SK-N-SH (cell line): Measurements from ENCODE around the gene TNFAIP2. TPM values are rescaled to one million over a fixed set of nuclear protein-coding genes. Genes with fewer than 3 reads are reported as not detected.

Experiments used
- CTCF ChIA-PET: fragments of 300-600, 350-600 bp; formaldehyde crosslinking; extraction: SDS; loops from one replicate; lab custom pipeline; 2021; lab: Yijun Ruan, JAX
- POLR2A ChIA-PET: fragments of 350-600 bp; sonication (Branson Sonifier 250); formaldehyde crosslinking; extraction: SDS; loops from one replicate; lab custom pipeline; 2020; ENCODE audit warnings: antibody characterized with exemption, inconsistent platforms; lab: Yijun Ruan, JAX
- DNase-seq: peaks from one replicate; pipeline ENCODE4 v3.0.0; 2012
- H2AFZ ChIP-seq: fragments of 200-600 bp; sonication (generic); 2 replicates; pipeline ENCODE4 v1.8.1; 2016; ENCODE audit warnings: antibody characterized with exemption, mild to moderate bottlenecking, low read depth
- H3F3A ChIP-seq: fragments of 200-600 bp; sonication (generic); replicated peaks from 2 replicates; pipeline ENCODE3; 2016; ENCODE audit warnings: antibody characterized with exemption, mild to moderate bottlenecking; ENCODE audit not compliant: insufficient read depth
- H3K27ac ChIP-seq, 2 experiments: fragments of 200-500 bp in 1 of 2; fragments of 200-600 bp in 1 of 2; sonication (Bioruptor generic) in 1 of 2; sonication (generic), shearing (Covaris generic) in 1 of 2; 2 replicates each; pipeline versions ENCODE4 v1.5.1 to v1.6.1; 2014 to 2016; ENCODE audit warnings: low read depth in 2 of 2, inconsistent platforms in 1 of 2, low read length in 1 of 2, mild to moderate bottlenecking in 1 of 2, mixed read lengths in 1 of 2
- H3K27me3 ChIP-seq: fragments of 200-600 bp; sonication (generic), shearing (Covaris generic); 2 replicates; pipeline ENCODE4 v1.6.1; 2016; ENCODE audit warnings: mixed run types; ENCODE audit not compliant: insufficient read depth
- H3K36me3 ChIP-seq, 2 experiments: fragments of 200-500 bp in 1 of 2; fragments of 200-600 bp in 1 of 2; sonication (Bioruptor generic) in 1 of 2; sonication (generic) in 1 of 2; replicated peaks in 1 of 2; 2 replicates each; pipeline versions ENCODE3 to v1.5.1; 2014 to 2016; ENCODE audit warnings: low read length in 1 of 2, mild to moderate bottlenecking in 1 of 2; ENCODE audit not compliant: insufficient read depth in 2 of 2, control insufficient read depth in 1 of 2
- H3K4me1 ChIP-seq, 2 experiments: fragments of 200-500 bp in 1 of 2; fragments of 200-600 bp in 1 of 2; sonication (Bioruptor generic) in 1 of 2; sonication (generic), shearing (Covaris generic) in 1 of 2; 2 replicates each; pipeline versions ENCODE4 v1.5.1 to v1.6.1; 2014 to 2016; ENCODE audit warnings: low read depth in 1 of 2, low read length in 1 of 2, mixed run types in 1 of 2; ENCODE audit not compliant: insufficient read depth in 2 of 2, control insufficient read depth in 1 of 2
- H3K4me2 ChIP-seq: fragments of 200-600 bp; sonication (generic), shearing (Covaris generic); 2 replicates; pipeline ENCODE4 v1.6.1; 2017; ENCODE audit warnings: mixed run types
- H3K4me3 ChIP-seq, 2 experiments: fragments of 200-500 bp in 1 of 2; fragments of 200-600 bp in 1 of 2; sonication (Bioruptor generic) in 1 of 2; sonication (generic), shearing (Covaris generic) in 1 of 2; 2 replicates each; pipeline versions ENCODE4 v1.5.1 to v1.8.1; 2014 to 2016; ENCODE audit warnings: low read depth in 2 of 2, inconsistent platforms in 1 of 2, low read length in 1 of 2, mild to moderate bottlenecking in 1 of 2, mixed read lengths in 1 of 2, moderate library complexity in 1 of 2
- H3K79me2 ChIP-seq: fragments of 200-600 bp; sonication (generic); 2 replicates; pipeline ENCODE4 v1.8.1; 2017; ENCODE audit warnings: mild to moderate bottlenecking; ENCODE audit not compliant: insufficient read depth
- H3K9ac ChIP-seq: fragments of 200-600 bp; sonication (generic); 2 replicates; pipeline ENCODE4 v1.6.1; 2017; ENCODE audit warnings: mixed run types
- H3K9me2 ChIP-seq: fragments of 200-600 bp; sonication (generic); 2 replicates; pipeline ENCODE4 v1.6.1; 2017; ENCODE audit warnings: mixed run types
- H3K9me3 ChIP-seq: fragments of 200-600 bp; sonication (generic); 2 replicates; pipeline ENCODE4 v1.6.1; 2017; ENCODE audit warnings: mixed run types, mild to moderate bottlenecking, moderate library complexity
- H4K20me1 ChIP-seq: fragments of 200-600 bp; sonication (generic); 2 replicates; pipeline ENCODE4 v1.6.1; 2017; ENCODE audit warnings: mild to moderate bottlenecking, mixed run types; ENCODE audit not compliant: insufficient read depth
- CHD2 ChIP-seq: fragments of 150-350 bp; IDR thresholded peaks from 2 replicates; pipeline ENCODE4 v1.6.1; 2018; ENCODE audit warnings: low read length; ENCODE audit not compliant: partially characterized antibody
- EP300 ChIP-seq, 2 experiments: IDR thresholded peaks; 2 replicates each; pipeline versions ENCODE4 v1.4.0 to v1.6.1; 2012; ENCODE audit warnings: borderline replicate concordance in 1 of 2, low read depth in 1 of 2, low read length in 1 of 2
- EZH2phosphoT487 ChIP-seq: fragments of 200-600 bp; sonication (generic); IDR thresholded peaks from 2 replicates; pipeline ENCODE4 v1.6.1; 2017; ENCODE audit warnings: low read depth, mixed run types, mild to moderate bottlenecking, antibody characterized with exemption, moderate library complexity, borderline replicate concordance
- FOSL2 ChIP-seq: IDR thresholded peaks from 2 replicates; pipeline ENCODE4 v1.4.0; 2012; ENCODE audit warnings: low read depth, mild to moderate bottlenecking, moderate library complexity, borderline replicate concordance
- GATA2 ChIP-seq: sonication (generic); formaldehyde crosslinking; IDR thresholded peaks from 2 replicates; pipeline ENCODE4 v1.5.0; 2020; ENCODE audit warnings: mild to moderate bottlenecking, missing genetic modification reagents
- JUND ChIP-seq: IDR thresholded peaks from 2 replicates; pipeline ENCODE4 v1.4.0; 2012
- MEF2A ChIP-seq: IDR thresholded peaks from 2 replicates; pipeline ENCODE4 v1.4.0; 2012; ENCODE audit warnings: low read depth, borderline replicate concordance
- MXI1 ChIP-seq: IDR thresholded peaks from 2 replicates; pipeline ENCODE4 v1.6.1; 2012; ENCODE audit warnings: mild to moderate bottlenecking, low read depth, low read length, improper control_type of control experiment
- NFIC ChIP-seq: IDR thresholded peaks from 2 replicates; pipeline ENCODE4 v1.4.0; 2012; ENCODE audit warnings: borderline replicate concordance
- POLR2AphosphoS5 ChIP-seq: IDR thresholded peaks from 2 replicates; pipeline ENCODE4 v1.6.1; 2012; ENCODE audit warnings: low read depth, low read length
- RAD21 ChIP-seq: IDR thresholded peaks from 2 replicates; pipeline ENCODE4 v1.6.1; 2012; ENCODE audit warnings: mild to moderate bottlenecking, low read length
- RCOR1 ChIP-seq: fragments of 150-350 bp; IDR thresholded peaks from 2 replicates; pipeline ENCODE4 v1.6.1; 2017; ENCODE audit warnings: antibody characterized with exemption, low read length
- RFX5 ChIP-seq: IDR thresholded peaks from 2 replicates; pipeline ENCODE4 v1.6.1; 2012; ENCODE audit warnings: mild to moderate bottlenecking, improper control_type of control experiment, low read length
- TAF1 ChIP-seq: IDR thresholded peaks from 2 replicates; pipeline ENCODE4 v1.6.1; 2012; ENCODE audit warnings: low read depth, mild to moderate bottlenecking, low read length, moderate library complexity, borderline replicate concordance
- TEAD4 ChIP-seq: IDR thresholded peaks from 2 replicates; pipeline ENCODE4 v1.4.0; 2012; ENCODE audit warnings: mild to moderate bottlenecking, borderline replicate concordance; ENCODE audit not compliant: insufficient read depth
- WGBS: methylation state at CpG from one replicate; pipeline ENCODE4 v1.1.6; 2017; ENCODE audit warnings: low lambda C conversion rate; 5-methylcytosine and 5-hydroxymethylcytosine counted together
- polyA plus RNA-seq, 3 experiments: library from polyadenylated mRNA; depleted of rRNA; stranded (reverse); fragments of >200 nt; gene quantifications; 2 replicates each; pipeline ENCODE4 v1.2.3, GENCODE V29; 2012
- TF ChIP-seq, protein P1 (sequence below): IDR thresholded peaks from 2 replicates; pipeline ENCODE4; 2012
- TF ChIP-seq, protein P2 (sequence below): IDR thresholded peaks from 2 replicates; pipeline ENCODE4 v1.6.1; 2012; ENCODE audit warnings: mild to moderate bottlenecking, low read depth, low read length, moderate library complexity
- TF ChIP-seq, protein P3 (sequence below): fragments of 150-350 bp; IDR thresholded peaks from 2 replicates; pipeline ENCODE4 v1.6.1; 2017; ENCODE audit warnings: antibody characterized with exemption, low read length, low read depth, borderline replicate concordance
- TF ChIP-seq, protein P4 (sequence below): fragments of 150-350 bp; IDR thresholded peaks from 2 replicates; pipeline ENCODE4 v1.6.1; 2016; ENCODE audit warnings: mild to moderate bottlenecking, low read depth, low read length

Gene TNFAIP2
- polyA plus RNA-seq, 1 of the 3 experiments (the other 2 are of a cell fraction), result 16.0 TPM

DNA sequence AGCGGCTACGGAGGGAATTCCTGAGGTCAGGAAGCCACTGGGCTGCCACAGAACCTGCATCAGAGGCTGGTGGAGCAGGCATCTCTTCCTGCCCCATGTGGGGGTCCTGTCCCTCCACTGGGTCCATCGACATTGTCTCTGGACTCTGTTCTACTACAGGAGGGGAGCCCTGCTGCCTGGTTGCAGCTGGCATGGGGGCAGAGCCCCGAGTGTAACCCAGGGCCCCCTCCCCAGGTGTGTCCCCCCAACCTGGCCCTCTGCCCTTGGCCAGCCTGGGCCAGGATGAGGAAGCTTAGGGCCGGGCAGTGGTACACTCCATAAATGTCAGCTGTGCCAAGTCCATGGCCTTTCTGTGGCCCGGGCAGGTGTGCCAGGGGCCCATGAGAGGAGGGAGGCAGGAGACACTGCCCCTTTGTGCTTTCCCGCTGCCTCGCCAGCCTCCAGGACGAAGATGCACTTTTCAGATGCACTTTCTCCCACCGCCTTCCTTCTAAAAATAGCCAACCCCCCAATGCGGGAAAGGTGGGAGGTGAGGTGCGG, 32.7 kb upstream of the TNFAIP2 start:
- H3K9me2 ChIP-seq, result no peaks in the 10 kb centered on the region
- H3K4me2 ChIP-seq, result no peak overlapping the region
- no peak overlapping the region for H3K9ac ChIP-seq
- no peaks in the 10 kb centered on the region for H3K36me3 ChIP-seq
- WGBS, result 92% methylated on average over 7 of the region's 12 CpGs
- H3K79me2 ChIP-seq, result no peaks in the 10 kb centered on the region
- CTCF ChIA-PET, result interaction anchor here (0.6 to 6.3 kb wide), 9 partner anchors 10 to 202 kb away, joined by 3 to 69 read pairs (median 3); no protein-coding TSS in a partner anchor
- H3K27me3 ChIP-seq, result no peaks in the 10 kb centered on the region; the same call in 1 of the 2 replicates
- no peak for DNase-seq
- POLR2A ChIA-PET, result no interaction called here
- H3K4me3 ChIP-seq, result no peak overlapping the region
- no peak for TF ChIP-seq MEF2A
- TF ChIP-seq RAD21, result no peak
- TF ChIP-seq EZH2phosphoT487, result no peak
- TF ChIP-seq FOSL2, result no peak
- TF ChIP-seq TAF1, result no peak
- TF ChIP-seq, protein P1, sequence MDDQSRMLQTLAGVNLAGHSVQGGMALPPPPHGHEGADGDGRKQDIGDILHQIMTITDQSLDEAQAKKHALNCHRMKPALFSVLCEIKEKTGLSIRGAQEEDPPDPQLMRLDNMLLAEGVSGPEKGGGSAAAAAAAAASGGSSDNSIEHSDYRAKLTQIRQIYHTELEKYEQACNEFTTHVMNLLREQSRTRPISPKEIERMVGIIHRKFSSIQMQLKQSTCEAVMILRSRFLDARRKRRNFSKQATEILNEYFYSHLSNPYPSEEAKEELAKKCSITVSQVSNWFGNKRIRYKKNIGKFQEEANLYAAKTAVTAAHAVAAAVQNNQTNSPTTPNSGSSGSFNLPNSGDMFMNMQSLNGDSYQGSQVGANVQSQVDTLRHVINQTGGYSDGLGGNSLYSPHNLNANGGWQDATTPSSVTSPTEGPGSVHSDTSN, result no peak
- TF ChIP-seq POLR2AphosphoS5, result no peak
- TF ChIP-seq RFX5, result no peak
- TF ChIP-seq EP300 (IDR thresholded peaks at IDR 0.05; ENCODE audit: borderline replicate concordance in 1 of 2, low read depth in 1 of 2, low read length in 1 of 2), result no peak
- no peak for TF ChIP-seq NFIC
- no peak for TF ChIP-seq CHD2
- TF ChIP-seq, protein P2, sequence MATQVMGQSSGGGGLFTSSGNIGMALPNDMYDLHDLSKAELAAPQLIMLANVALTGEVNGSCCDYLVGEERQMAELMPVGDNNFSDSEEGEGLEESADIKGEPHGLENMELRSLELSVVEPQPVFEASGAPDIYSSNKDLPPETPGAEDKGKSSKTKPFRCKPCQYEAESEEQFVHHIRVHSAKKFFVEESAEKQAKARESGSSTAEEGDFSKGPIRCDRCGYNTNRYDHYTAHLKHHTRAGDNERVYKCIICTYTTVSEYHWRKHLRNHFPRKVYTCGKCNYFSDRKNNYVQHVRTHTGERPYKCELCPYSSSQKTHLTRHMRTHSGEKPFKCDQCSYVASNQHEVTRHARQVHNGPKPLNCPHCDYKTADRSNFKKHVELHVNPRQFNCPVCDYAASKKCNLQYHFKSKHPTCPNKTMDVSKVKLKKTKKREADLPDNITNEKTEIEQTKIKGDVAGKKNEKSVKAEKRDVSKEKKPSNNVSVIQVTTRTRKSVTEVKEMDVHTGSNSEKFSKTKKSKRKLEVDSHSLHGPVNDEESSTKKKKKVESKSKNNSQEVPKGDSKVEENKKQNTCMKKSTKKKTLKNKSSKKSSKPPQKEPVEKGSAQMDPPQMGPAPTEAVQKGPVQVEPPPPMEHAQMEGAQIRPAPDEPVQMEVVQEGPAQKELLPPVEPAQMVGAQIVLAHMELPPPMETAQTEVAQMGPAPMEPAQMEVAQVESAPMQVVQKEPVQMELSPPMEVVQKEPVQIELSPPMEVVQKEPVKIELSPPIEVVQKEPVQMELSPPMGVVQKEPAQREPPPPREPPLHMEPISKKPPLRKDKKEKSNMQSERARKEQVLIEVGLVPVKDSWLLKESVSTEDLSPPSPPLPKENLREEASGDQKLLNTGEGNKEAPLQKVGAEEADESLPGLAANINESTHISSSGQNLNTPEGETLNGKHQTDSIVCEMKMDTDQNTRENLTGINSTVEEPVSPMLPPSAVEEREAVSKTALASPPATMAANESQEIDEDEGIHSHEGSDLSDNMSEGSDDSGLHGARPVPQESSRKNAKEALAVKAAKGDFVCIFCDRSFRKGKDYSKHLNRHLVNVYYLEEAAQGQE, result no peak
- TF ChIP-seq JUND, result no peak
- TF ChIP-seq GATA2 (CRISPR knock-in tag), result no peak
- TF ChIP-seq RCOR1, result no peak
- TF ChIP-seq, protein P3, sequence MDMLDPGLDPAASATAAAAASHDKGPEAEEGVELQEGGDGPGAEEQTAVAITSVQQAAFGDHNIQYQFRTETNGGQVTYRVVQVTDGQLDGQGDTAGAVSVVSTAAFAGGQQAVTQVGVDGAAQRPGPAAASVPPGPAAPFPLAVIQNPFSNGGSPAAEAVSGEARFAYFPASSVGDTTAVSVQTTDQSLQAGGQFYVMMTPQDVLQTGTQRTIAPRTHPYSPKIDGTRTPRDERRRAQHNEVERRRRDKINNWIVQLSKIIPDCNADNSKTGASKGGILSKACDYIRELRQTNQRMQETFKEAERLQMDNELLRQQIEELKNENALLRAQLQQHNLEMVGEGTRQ, result no peak
- TF ChIP-seq, protein P4, sequence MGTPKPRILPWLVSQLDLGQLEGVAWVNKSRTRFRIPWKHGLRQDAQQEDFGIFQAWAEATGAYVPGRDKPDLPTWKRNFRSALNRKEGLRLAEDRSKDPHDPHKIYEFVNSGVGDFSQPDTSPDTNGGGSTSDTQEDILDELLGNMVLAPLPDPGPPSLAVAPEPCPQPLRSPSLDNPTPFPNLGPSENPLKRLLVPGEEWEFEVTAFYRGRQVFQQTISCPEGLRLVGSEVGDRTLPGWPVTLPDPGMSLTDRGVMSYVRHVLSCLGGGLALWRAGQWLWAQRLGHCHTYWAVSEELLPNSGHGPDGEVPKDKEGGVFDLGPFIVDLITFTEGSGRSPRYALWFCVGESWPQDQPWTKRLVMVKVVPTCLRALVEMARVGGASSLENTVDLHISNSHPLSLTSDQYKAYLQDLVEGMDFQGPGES, result no peak
- TF ChIP-seq TEAD4, result no peak
- no peak for TF ChIP-seq MXI1
- no peaks in the 10 kb centered on the region for H3K9me3 ChIP-seq
- H3K4me1 ChIP-seq, result peaks cover 0 to 4% of the 10 kb centered on the region in 2 experiments; a peak in 1 of 4 replicates
- no peaks in the 10 kb centered on the region for H4K20me1 ChIP-seq
- no peak overlapping the region for H3K27ac ChIP-seq
- no peak overlapping the region for H2AFZ ChIP-seq
- peaks cover under 1% of the 10 kb centered on the region for H3F3A ChIP-seq
